ENCODE results near the gene COL18A1.

COL18A1 gene

DNA sequence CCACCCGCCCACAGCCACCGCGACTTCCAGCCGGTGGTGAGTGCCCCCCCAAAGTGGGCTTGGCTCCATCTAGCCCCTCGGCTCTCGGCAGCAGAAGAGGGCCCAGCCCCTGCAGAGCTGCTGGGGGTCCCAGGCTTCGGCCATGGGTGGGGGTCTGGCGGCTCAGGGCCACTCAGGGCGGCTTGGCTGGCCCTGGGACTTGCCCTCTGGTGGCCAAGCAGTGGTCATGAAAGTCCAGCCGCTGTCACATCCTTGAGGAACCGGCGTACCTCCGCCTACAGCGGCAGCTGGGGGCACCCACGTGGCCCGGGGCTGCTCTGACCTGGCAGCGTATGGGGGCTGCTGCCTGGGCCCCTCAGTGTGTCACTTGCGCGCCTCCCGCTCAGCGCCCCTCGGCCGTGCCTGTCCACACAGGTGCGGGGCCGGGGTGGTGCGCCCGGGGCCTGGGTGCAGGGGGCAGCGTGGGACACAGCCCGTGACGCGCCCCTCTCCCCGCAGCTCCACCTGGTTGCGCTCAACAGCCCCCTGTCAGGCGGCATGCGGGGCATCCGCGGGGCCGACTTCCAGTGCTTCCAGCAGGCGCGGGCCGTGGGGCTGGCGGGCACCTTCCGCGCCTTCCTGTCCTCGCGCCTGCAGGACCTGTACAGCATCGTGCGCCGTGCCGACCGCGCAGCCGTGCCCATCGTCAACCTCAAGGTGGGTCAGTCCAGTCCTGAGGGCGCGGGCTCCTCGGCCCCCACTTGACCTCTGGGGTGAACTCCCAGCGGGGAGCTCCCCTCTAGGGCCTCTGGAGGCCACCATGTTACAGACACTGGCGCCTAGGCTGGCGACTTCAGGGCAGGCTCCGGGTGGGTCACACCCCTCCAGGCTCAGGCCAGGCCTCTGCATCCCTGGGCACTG, 104.9 kb downstream of the COL18A1 start:
- peak; percentile 15 for DNase-seq

- no peak for DNase-seq
These were observed 105.5 kb downstream of the COL18A1 start for GRCh38 chr21:45510466-45510955.

- no peak for DNase-seq
These were observed 106.0 kb downstream of the COL18A1 start for GRCh38 chr21:45511007-45511406.

DNA sequence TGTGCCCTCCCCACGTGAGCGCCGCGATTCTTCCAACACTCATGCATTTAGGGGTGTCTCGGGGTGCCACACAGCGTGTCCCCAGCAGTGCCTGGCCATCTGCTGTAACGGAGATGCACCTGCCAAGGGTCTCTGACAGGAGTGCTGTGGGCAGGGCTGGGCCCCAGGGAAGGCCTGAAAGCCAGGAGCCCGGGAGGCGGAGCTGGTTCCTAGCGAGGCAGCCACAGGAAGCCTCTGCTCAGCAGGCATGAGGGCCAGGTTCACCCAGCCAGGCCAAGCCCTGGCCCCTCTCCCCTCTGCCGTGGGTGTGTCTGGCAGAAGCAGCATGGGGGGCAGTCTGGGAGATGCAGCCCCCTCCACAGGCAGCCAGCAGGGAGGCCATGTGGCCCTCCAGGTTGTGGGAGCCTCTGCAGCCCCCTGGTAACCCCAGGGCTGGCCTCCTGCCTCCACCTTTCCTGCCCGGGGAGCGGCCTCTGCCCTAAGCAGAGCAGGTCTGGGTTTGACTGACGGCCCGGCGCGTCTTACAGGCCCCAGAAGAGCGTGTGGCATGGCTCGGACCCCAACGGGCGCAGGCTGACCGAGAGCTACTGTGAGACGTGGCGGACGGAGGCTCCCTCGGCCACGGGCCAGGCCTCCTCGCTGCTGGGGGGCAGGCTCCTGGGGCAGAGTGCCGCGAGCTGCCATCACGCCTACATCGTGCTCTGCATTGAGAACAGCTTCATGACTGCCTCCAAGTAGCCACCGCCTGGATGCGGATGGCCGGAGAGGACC, 106.9 kb downstream of the COL18A1 start:
- peak; percentile 2 for DNase-seq

- DNase-seq = peak; percentile 11
These were observed 107.6 kb downstream of the COL18A1 start for GRCh38 chr21:45512626-45513002.

GRCh38 chr21:45513003-45513717, 108.2 kb downstream of the COL18A1 start:
- DNase-seq = peak; percentile 15

- peak; percentile 12 for DNase-seq
These were observed 108.9 kb downstream of the COL18A1 start for GRCh38 chr21:45513741-45514310.

DNA sequence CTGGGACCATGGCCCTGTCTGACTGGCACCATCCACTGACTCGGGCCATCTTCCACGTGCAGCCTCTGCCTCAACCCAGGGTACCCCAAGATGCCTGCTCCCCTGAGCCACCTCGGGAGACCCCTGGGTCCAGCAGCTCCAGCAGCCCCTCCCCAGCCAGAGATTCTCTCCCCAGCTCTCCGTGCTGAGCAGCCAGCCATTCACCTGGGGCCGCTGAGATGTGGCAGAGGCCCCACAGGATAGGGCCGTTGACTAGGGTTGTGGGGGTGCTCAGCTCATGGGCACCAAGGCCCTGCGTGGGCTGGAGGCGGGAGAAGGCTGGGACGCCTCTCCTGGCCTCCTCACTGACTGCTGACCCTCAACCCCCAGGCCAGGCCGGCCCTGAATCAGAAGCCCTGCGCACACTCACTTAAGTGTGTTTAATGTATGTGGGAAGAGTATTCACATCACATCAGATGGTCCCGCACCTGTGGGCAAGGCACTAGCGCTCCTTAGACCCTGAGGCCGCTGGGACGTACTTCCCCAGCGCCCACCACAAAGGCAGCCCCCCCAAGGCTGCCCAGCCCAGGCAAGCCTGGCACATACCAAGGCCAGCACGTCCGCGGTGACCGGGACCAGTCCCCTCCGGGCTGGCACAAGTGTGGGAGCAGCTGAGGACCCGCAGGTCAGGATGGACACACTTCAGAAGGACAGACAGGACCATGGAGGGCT, 109.5 kb downstream of the COL18A1 start:
- DNase-seq = peak; percentile 15

DNA sequence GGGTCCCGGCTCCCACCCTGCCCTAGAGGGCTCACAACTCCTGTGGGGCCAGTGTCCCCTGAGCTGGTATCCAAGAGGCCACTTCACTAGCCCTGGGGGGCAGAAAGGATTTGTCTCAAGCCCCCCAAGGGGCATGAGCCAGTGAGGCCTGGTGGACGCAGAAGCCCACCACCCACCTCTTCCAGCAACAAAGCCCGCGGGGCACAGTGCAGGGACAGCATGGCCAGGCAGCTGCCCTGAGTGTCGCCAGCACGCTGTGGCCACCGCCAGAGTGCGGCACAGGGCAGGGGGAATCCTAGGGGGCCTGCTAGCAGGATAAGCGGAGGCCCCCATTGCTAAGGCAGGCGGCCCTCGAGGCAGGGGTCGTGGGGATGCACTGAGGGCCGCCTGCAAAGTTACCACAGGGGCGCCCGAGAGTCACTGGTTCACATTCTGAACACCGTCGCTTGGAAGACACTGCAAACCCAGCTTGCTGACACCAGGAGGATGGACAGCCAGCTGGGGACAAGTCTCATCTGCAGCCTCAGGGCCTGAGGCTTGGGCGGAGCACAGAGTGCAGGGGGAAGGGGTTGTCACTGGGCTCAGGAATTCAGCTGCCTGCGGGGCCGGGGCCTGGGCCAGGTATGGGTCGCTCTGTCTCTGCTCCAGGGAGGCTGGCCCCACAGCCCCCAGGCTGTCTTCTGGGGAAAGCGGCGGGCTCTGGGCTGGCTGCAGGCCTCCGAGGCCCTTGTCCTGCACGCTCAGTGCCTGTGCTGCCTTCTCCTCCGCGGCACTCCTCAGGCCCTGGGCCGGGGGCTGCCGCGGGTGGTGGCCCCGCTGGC, 110.5 kb downstream of the COL18A1 start:
- no peak for DNase-seq

DNA sequence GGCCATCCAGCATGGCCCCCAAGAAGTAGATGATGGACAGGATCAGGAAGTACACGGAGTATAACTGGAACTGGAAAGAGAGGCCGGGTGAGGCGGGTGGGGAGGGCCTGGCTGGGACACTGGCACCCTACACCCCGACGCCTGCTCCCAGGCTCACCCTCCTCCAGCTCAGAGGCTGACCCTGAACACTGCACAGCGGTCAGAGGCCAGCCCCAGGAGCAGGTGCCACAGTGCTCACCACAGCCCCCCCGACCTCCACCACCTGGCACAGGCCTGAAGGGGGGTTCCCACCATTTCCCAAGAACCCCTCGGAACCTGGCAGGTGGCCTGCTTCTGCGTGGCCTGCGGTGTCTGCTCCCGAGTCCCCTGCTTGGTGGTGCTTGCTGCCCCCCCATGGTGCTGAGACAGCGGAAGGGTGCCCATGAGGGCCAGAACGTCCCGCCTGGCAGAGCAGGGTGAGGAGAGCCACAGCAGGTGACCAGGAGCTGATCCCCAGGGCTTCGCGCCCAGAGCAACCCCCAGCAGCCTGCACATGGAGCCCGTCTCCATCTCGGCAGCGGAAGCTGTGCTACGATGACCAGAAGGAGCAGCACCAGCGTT, 111.2 kb downstream of the COL18A1 start:
- peak; percentile 17 for DNase-seq

DNA sequence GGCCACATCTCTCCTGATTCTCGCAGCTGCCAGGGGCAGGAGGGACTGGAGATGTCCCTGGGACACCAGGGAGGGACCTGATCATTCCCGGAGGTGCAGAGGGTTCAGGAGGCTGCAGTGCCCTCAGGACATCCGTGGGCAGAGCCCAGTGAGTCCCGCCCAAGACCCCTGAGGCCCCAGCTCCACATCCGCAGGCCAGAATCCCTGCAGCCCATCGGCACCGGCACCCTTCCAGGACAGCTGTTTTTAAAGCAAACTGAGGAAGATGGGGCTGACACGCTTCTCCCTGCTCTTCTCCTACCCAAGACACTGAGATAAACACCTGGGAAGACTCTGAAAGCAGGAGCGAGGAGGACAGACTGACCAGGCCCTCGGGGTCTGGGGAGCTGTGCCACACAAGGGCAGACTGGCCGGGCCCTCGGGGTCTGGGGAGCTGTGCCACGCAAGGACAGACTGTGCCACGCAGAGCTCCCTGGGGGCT, 111.7 kb downstream of the COL18A1 start:
- DNase-seq = no peak

- DNase-seq = peak; percentile 50
These were observed 112.5 kb downstream of the COL18A1 start for GRCh38 chr21:45517249-45518065.

DNA sequence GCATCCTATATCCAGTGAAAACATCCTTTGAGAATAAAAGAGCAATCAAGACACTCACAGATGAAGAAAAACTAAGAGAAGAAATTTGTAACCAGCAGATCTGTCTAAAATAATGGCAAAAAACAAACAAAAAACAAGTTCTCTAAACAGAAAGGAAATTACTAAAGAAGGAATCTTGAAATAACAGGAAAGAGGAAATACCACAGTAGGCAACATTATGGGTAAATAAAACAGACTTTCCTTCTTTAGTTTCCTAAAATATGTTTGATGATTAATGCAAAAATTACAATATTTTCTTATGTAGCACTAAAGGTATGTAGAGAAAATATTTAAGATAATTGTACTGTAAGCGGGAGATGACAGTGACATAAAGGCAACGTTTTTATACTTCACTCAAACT, 113.8 kb downstream of the COL18A1 start:
- no peak for DNase-seq

DNA sequence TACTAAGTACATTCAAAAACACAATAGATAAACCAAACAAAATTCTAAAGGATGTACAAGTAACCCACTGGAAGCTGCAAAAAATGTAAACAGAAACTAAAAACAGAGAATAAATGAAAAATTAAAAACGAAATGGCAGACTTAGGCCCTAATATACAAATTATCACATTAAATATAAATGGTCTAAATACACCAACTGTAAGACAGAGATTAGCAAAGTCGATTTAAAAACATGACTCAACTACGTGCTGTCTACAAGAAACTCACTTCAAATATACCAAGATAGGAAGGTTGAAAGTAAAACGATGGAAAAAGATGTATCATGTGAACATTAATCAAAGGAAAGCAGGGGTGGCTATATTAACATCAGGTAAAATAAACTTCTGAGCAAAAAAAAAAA, 114.2 kb downstream of the COL18A1 start:
- DNase-seq = no peak

- DNase-seq = no peak
These were observed 116.3 kb downstream of the COL18A1 start for GRCh38 chr21:45521241-45521640.

DNA sequence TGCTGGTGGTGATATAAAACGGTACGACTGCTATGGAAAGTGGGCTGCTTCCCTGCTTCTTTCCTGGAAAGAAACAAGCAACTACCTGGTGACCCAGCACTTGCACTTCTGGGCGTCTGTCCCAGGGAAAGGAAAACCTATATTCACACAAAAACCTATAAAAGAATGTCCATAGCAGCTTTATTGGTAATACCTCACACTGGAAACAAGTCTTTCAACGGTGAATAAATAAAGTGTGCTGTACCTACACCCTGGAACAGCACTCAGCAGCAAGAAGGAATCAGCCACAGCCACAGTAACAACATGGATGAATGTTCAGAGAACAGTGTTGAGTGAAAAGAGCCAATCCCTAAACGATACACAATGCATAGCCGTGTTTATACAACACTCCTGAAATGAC, 117.4 kb downstream of the COL18A1 start:
- no peak for DNase-seq

DNA sequence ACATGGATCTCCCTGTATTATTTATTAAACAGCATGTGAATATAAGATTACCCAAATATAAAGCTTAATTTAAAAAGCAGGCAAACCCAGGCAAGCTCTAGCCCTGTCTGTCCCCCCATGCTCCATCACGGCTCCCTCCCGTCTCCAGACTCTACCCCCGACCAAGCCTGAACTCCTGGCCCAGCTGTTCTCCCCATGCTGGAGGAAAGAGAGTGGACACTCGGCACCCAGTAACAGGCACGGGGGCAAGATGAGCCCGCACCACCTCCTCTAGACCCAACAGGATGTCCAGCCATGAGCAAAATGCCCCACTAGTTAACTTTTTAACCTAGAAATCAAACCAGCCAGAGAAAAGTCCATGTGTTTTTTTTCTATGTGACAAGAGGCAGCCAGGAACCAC, 118.0 kb downstream of the COL18A1 start:
- peak; percentile 15 for DNase-seq

DNA sequence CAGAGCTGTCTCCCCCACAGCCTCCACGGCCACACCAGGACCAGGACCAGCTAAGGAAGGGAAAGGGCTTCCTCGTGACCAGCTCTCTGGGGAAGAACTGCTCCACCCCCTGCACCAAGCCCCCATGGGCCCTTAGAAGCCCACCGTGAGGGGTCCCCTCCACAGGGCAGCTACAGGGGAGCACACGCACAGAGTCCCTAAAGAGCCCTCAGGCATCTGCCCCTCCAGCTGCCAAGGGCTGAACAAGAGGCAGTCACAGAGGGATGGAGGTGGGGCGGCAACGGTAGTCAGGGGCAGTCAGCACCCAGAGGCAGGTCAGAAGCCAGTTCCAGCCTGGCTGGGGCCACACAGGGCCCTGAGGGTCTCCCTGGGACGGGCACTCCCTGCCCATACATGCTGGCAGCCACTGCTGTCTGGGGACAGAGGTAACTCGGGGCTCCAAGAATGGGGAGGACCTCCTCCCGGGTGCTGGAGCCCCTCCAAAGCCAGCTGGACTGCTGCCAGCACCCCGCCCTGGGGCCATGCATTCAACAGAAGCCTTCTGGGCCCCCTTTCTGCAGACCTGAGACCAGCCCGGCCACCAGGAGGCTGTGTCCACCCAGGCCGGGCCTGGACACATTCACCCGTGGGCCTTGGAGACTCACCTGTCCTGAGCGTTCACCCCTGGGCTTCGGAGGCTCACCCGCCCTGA, 118.6 kb downstream of the COL18A1 start:
- peak; percentile 9 for DNase-seq

GRCh38 chr21:45524756-45525152, 119.8 kb downstream of the COL18A1 start:
- DNase-seq = no peak

Measured in CD4-positive, alpha-beta T cell treated with Interleukin-15 for 1 hour (primary cell).